GM18520 (cell line): ENCODE data around the gene HEXIM2.
"Not testable (repeated sequence)": the region's sequence is repeated elsewhere in the genome, so short reads cannot be mapped to it uniquely, and the experiment has no call there.

Experiments used
- ATAC-seq: cut with Tn5 transposase; IDR thresholded peaks from one replicate; pipeline ENCODE4 v1.9.1; 2021; ENCODE audit not compliant: unreplicated experiment

Gene HEXIM2

GRCh38 chr17:45168991-45169752 lies 7.5 kb downstream of the HEXIM2 start:
- no peak for ATAC-seq

GRCh38 chr17:45170280-45170930 lies 8.7 kb downstream of the HEXIM2 start:
- no peak for ATAC-seq

- ATAC-seq, result no peak
These were observed 9.3 kb downstream of the HEXIM2 start for GRCh38 chr17:45170931-45171337.

GRCh38 chr17:45171338-45172231 lies 9.9 kb downstream of the HEXIM2 start:
- ATAC-seq, result no peak

GRCh38 chr17:45172232-45172540 lies 10.5 kb downstream of the HEXIM2 start:
- no peak for ATAC-seq

GRCh38 chr17:45172541-45173286 lies 11.0 kb downstream of the HEXIM2 start:
- no peak for ATAC-seq

GRCh38 chr17:45175759-45176115 lies 14.1 kb downstream of the HEXIM2 start:
- no peak for ATAC-seq

- no peak for ATAC-seq
These were observed 15.9 kb downstream of the HEXIM2 start for GRCh38 chr17:45177563-45177962.

GRCh38 chr17:45184144-45184543 lies 22.5 kb downstream of the HEXIM2 start:
- ATAC-seq, result no peak

- ATAC-seq, result no peak
These were observed 25.2 kb downstream of the HEXIM2 start for GRCh38 chr17:45186801-45187354.

- no peak for ATAC-seq
These were observed 27.3 kb downstream of the HEXIM2 start for GRCh38 chr17:45189009-45189408.

GRCh38 chr17:45190503-45191255 lies 29.0 kb downstream of the HEXIM2 start:
- ATAC-seq, result no peak

- no peak for ATAC-seq
These were observed 33.7 kb downstream of the HEXIM2 start for GRCh38 chr17:45195424-45195823.

- ATAC-seq, result no peak
These were observed 35.4 kb downstream of the HEXIM2 start for GRCh38 chr17:45197108-45197507.

- ATAC-seq, result peak; percentile 88
These were observed 36.1 kb downstream of the HEXIM2 start for GRCh38 chr17:45197555-45198334.

- no peak for ATAC-seq
These were observed 39.0 kb downstream of the HEXIM2 start for GRCh38 chr17:45200701-45201100.

GRCh38 chr17:45201457-45201856 lies 39.8 kb downstream of the HEXIM2 start:
- no peak for ATAC-seq

GRCh38 chr17:45201880-45202279 lies 40.2 kb downstream of the HEXIM2 start:
- ATAC-seq, result not testable (repeated sequence)

- no peak for ATAC-seq
These were observed 57.4 kb downstream of the HEXIM2 start for GRCh38 chr17:45218895-45219661.
